Skeletal muscle tissue (tissue), 4 donors: ENCODE results near the gene MBOAT2. TPM values are rescaled to one million over a fixed set of nuclear protein-coding genes. Genes with fewer than 3 reads are reported as not detected.

Experiments used
- H3K27ac ChIP-seq: one replicate; pipeline ENCODE4 v1.7.0; 2013; ENCODE audit warnings: mild to moderate bottlenecking, low read depth, low read length, inconsistent platforms
- H3K27me3 ChIP-seq, 3 donors: one replicate each; pipeline ENCODE4 v1.7.0; 2013; ENCODE audit warnings: low read length in 3 of 3; ENCODE audit not compliant: control insufficient read depth in 3 of 3, insufficient read depth in 3 of 3
- H3K36me3 ChIP-seq, 3 donors: one replicate each; pipeline ENCODE4 v1.7.0; 2013; ENCODE audit warnings: low read length in 3 of 3; ENCODE audit not compliant: control insufficient read depth in 3 of 3, insufficient read depth in 3 of 3
- H3K4me1 ChIP-seq, 3 donors: one replicate each; pipeline ENCODE4 v1.7.0; 2013; ENCODE audit warnings: low read length in 3 of 3, mild to moderate bottlenecking in 3 of 3; ENCODE audit not compliant: control insufficient read depth in 3 of 3, insufficient read depth in 3 of 3
- H3K4me3 ChIP-seq, 3 donors: one replicate each; pipeline ENCODE4 v1.7.0; 2013; ENCODE audit warnings: low read length in 3 of 3
- H3K9ac ChIP-seq, 3 donors: one replicate each; pipeline ENCODE4 v1.7.0; 2013; ENCODE audit warnings: low read length in 3 of 3, mild to moderate bottlenecking in 3 of 3, moderate library complexity in 2 of 3, low read depth in 1 of 3
- H3K9me3 ChIP-seq, 3 donors: one replicate each; pipeline ENCODE4 v1.7.0; 2013; ENCODE audit warnings: low read length in 3 of 3; ENCODE audit not compliant: control insufficient read depth in 3 of 3
- total RNA-seq: library from RNA; depleted of rRNA; stranded (reverse); fragments of >200 nt; gene quantifications from one replicate; pipeline ENCODE4 v1.2.3, GENCODE V29; 2014
- donor health status: Osteomylitis.

MBOAT2 gene
- total RNA-seq, 1 donor from 2014 or later = 54.3 TPM

- Histone ChIP-seq H3K27ac (peak overlapping the region; percentile 15), H3K36me3 (peaks cover 6 to 10% (median 8%) of the 10 kb centered on the region in 3 donors), H3K9ac (peak overlapping the region in 1 of 3 donors; percentile 17), H3K4me1 (peaks cover 8 to 17% (median 12%) of the 10 kb centered on the region in 3 donors), H3K4me3 (no peak overlapping the region), H3K9me3 (no peaks in the 10 kb centered on the region), H3K27me3 (no peaks in the 10 kb centered on the region)
Observed at GRCh38 chr2:8821276-8822217, 181.9 kb downstream of the MBOAT2 start.

DNA sequence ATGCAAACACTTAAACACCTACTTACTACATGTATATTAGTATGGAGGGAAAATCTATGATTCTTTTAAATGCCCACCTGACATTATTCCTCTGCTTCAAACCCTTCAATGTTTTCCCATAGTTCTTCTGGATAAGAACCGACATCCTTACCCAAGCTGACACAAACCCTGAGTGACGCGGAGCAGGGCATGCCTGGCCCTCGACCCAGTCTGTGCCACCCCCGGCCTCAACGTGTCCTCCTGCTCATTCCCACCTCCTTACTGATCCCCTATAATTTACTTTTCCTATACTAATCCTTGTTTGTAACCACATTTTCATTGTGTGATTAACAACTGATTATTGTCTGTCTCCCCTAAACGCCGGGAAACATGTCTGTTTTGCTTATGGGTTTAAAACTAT, 183.5 kb downstream of the MBOAT2 start:
- Histone ChIP-seq H3K36me3 (peaks cover 11 to 15% (median 14%) of the 10 kb centered on the region in 3 donors), H3K27ac (no peak overlapping the region), H3K4me1 (peaks cover 8 to 17% (median 12%) of the 10 kb centered on the region in 3 donors)

DNA sequence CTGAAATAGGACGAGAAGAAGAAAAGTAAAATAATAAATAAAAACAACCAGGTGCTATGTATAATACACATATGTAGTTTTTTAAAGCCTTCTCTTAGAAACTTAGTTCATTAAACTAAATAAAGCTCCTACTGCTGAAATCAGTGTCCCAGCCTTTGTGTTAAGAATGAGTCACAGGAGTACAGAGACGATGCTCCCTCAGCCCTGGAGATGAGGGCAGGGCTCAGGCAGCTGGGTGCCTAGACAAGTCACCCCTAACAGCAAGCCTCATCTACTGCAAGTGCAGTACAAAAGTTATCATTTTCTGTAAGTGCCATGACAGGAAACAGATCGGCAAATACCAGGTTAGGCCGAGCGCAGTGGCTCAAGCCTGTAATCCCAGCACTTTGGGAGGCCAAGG, 184.3 kb downstream of the MBOAT2 start:
- no peaks in the 10 kb centered on the region for H3K27me3 ChIP-seq
- no peak overlapping the region for H3K4me3 ChIP-seq
- H3K9ac ChIP-seq = no peak overlapping the region
- peaks cover 8 to 17% (median 12%) of the 10 kb centered on the region in 3 donors for H3K4me1 ChIP-seq
- no peak overlapping the region for H3K27ac ChIP-seq
- no peaks in the 10 kb centered on the region for H3K9me3 ChIP-seq
- H3K36me3 ChIP-seq = peaks cover 6 to 20% (median 17%) of the 10 kb centered on the region in 3 donors

More for the DNA sequence above, 183.5 kb downstream of the MBOAT2 start:
- Histone ChIP-seq H3K9ac (no peak overlapping the region), H3K27me3 (no peaks in the 10 kb centered on the region), H3K9me3 (no peaks in the 10 kb centered on the region), H3K4me3 (no peak overlapping the region)

DNA sequence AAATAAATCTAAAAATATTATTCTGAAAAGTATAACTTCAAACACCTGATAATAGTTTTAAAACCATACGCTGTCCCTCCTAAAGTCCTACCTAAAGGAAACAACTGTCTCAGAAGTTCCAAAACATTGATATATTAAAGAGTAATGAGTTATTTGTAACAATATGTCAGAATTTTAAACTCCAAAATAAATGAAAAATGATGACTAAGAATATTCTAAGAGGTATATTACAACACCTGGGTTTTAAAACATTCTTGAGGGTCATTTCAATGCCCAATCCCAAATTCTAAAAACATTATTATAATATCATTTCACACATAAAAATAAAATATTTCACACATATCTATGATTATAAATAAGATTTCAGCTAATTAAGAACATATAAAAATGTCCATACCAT, 186.3 kb downstream of the MBOAT2 start:
- Histone ChIP-seq H3K4me3 (no peak overlapping the region), H3K27ac (no peak overlapping the region), H3K36me3 (peaks cover 6 to 23% (median 23%) of the 10 kb centered on the region in 3 donors), H3K27me3 (no peaks in the 10 kb centered on the region), H3K9me3 (no peaks in the 10 kb centered on the region), H3K9ac (no peak overlapping the region), H3K4me1 (peaks cover 8 to 15% (median 10%) of the 10 kb centered on the region in 3 donors)

GRCh38 chr2:8806885-8807704, 196.4 kb downstream of the MBOAT2 start:
- H3K9me3 ChIP-seq = no peaks in the 10 kb centered on the region
- H3K4me1 ChIP-seq = peaks cover 4 to 18% (median 15%) of the 10 kb centered on the region in 3 donors
- no peak overlapping the region for H3K9ac ChIP-seq
- H3K4me3 ChIP-seq = no peak overlapping the region
- peak overlapping the region; percentile 11 for H3K27ac ChIP-seq
- peaks cover 21 to 53% (median 38%) of the 10 kb centered on the region in 3 donors for H3K36me3 ChIP-seq
- H3K27me3 ChIP-seq = no peaks in the 10 kb centered on the region

GRCh38 chr2:8805278-8806210, 197.9 kb downstream of the MBOAT2 start:
- Histone ChIP-seq H3K9me3 (no peaks in the 10 kb centered on the region), H3K27me3 (no peaks in the 10 kb centered on the region), H3K27ac (no peak overlapping the region), H3K9ac (no peak overlapping the region), H3K4me1 (peaks cover 4 to 18% (median 15%) of the 10 kb centered on the region in 3 donors), H3K36me3 (peaks cover 20 to 50% (median 42%) of the 10 kb centered on the region in 3 donors), H3K4me3 (no peak overlapping the region)

DNA sequence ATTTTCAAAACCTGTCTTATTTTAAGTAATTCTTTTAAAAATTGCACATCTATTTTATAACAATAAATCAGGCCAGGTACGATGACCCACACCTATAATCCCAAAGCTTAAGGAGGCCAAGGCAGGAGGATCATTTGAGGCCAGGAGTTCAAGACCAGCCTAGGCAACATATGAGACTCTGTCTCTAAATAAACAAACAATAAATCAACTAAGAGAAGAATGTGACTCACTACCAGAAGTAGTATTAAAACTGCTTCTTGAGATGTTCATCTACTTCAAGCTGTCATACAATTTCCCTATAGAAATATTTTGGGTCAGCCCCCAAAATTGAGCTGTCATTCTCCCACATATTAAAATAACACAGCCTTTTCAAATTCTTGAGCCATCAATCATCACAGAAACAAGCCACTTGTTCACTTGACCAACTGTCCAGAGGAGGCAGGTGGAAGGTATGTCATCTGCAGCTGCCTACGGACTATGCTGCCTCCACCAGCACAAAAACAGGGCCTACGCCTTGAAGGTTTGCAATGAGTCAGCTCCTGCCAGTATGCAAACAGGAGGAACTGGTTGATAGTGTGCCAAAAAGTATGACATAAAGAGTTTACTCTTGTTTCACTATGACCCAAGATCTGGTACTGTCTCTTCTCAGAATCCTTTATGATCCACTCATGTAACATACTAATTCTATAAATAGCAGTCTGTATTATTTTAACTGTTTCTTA, 199.7 kb downstream of the MBOAT2 start:
- peak overlapping the region; percentile 54 for H3K27ac ChIP-seq
- peaks cover 16 to 45% (median 41%) of the 10 kb centered on the region in 3 donors for H3K36me3 ChIP-seq
- H3K27me3 ChIP-seq = no peaks in the 10 kb centered on the region
- peaks cover 4 to 18% (median 15%) of the 10 kb centered on the region in 3 donors for H3K4me1 ChIP-seq
- H3K9me3 ChIP-seq = no peaks in the 10 kb centered on the region
- H3K4me3 ChIP-seq = no peak overlapping the region
- no peak overlapping the region for H3K9ac ChIP-seq

- no peak overlapping the region for H3K4me3 ChIP-seq
- peaks cover 17 to 46% (median 41%) of the 10 kb centered on the region in 3 donors for H3K36me3 ChIP-seq
- H3K27me3 ChIP-seq = no peaks in the 10 kb centered on the region
- peaks cover 4 to 18% (median 15%) of the 10 kb centered on the region in 3 donors for H3K4me1 ChIP-seq
- H3K27ac ChIP-seq = no peak overlapping the region
- no peaks in the 10 kb centered on the region for H3K9me3 ChIP-seq
- H3K9ac ChIP-seq = no peak overlapping the region
Observed at GRCh38 chr2:8802741-8803140, 200.7 kb downstream of the MBOAT2 start.
